HEK293 (cell line): ENCODE measurements around the gene ASB4.

Experiments used
- CTCF ChIA-PET: fragments of 350-600 bp; formaldehyde crosslinking; extraction: SDS; loops from one replicate; lab custom pipeline; 2021; ENCODE audit warnings: antibody characterized with exemption; lab: Yijun Ruan, JAX
- POLR2A ChIA-PET: fragments of 300-600 bp; formaldehyde crosslinking; extraction: SDS; loops from one replicate; lab custom pipeline; 2020; ENCODE audit warnings: antibody characterized with exemption, inconsistent platforms; lab: Yijun Ruan, JAX
- H3K27ac ChIP-seq: fragments of 200-500 bp; sonication (Bioruptor generic); 2 replicates; pipeline ENCODE4 v1.5.1; 2014; ENCODE audit warnings: low read depth, low read length, control low read depth, inconsistent platforms; ENCODE audit errors: extremely low read depth
- H3K36me3 ChIP-seq, 2 experiments: fragments of 200-500 bp in 1 of 2; sonication (Bioruptor generic) in 1 of 2; 1 replicate in 1 of 2; 2 replicates in 1 of 2; pipeline ENCODE4 v1.5.1; 2014 to 2017; ENCODE audit warnings: inconsistent platforms in 2 of 2, low read length in 2 of 2; ENCODE audit not compliant: control insufficient read depth in 2 of 2, insufficient read depth in 1 of 2
- H3K4me1 ChIP-seq: fragments of 200-500 bp; sonication (Bioruptor generic); 2 replicates; pipeline ENCODE4 v1.5.1; 2014; ENCODE audit warnings: mild to moderate bottlenecking, low read length, inconsistent platforms; ENCODE audit not compliant: control insufficient read depth, insufficient read depth
- H3K4me3 ChIP-seq: 2 replicates; pipeline ENCODE4 v1.5.1; 2011; ENCODE audit warnings: low read depth, mild to moderate bottlenecking, control low read depth, low read length, moderate library complexity
- H3K9me3 ChIP-seq: fragments of 200-500 bp; sonication (Bioruptor generic); 2 replicates; pipeline ENCODE4 v1.5.1; 2014; ENCODE audit warnings: low read depth, low read length, inconsistent platforms; ENCODE audit not compliant: control insufficient read depth, insufficient read depth
- GLI4 ChIP-seq: fragments of 450-650 bp; formaldehyde crosslinking; IDR thresholded peaks from 2 replicates; pipeline ENCODE4 v1.5.1; 2016; ENCODE audit warnings: missing biosample characterization, missing genetic modification characterization
- HOXA7 ChIP-seq: sonication (generic); formaldehyde crosslinking; IDR thresholded peaks from 2 replicates; pipeline ENCODE4 v1.8.1; 2022; ENCODE audit warnings: missing genetic modification reagents, borderline replicate concordance
- KLF1 ChIP-seq: fragments of 450-650 bp; formaldehyde crosslinking; IDR thresholded peaks from 2 replicates; pipeline ENCODE4 v1.5.1; 2016; ENCODE audit warnings: missing biosample characterization, missing genetic modification characterization
- MYNN ChIP-seq: fragments of 450-650 bp; formaldehyde crosslinking; IDR thresholded peaks from 2 replicates; pipeline ENCODE4 v1.5.1; 2016; ENCODE audit warnings: missing biosample characterization, missing genetic modification characterization, borderline replicate concordance
- OSR2 ChIP-seq: fragments of 450-650 bp; formaldehyde crosslinking; IDR thresholded peaks from 2 replicates; pipeline ENCODE4 v1.5.1; 2016; ENCODE audit warnings: missing biosample characterization, missing genetic modification characterization
- OVOL3 ChIP-seq: fragments of 450-650 bp; formaldehyde crosslinking; IDR thresholded peaks from 2 replicates; pipeline ENCODE4 v1.5.1; 2016; ENCODE audit warnings: missing biosample characterization, missing genetic modification characterization
- ZBTB17 ChIP-seq: fragments of 450-650 bp; formaldehyde crosslinking; IDR thresholded peaks from 2 replicates; pipeline ENCODE4 v1.5.1; 2016; ENCODE audit warnings: missing biosample characterization, missing genetic modification characterization
- ZNF184 ChIP-seq: fragments of 450-650 bp; IDR thresholded peaks from 2 replicates; pipeline ENCODE4 v1.5.1; 2018; ENCODE audit warnings: missing biosample characterization, mild to moderate bottlenecking, missing genetic modification characterization
- ZNF202 ChIP-seq: fragments of 450-650 bp; formaldehyde crosslinking; IDR thresholded peaks from 2 replicates; pipeline ENCODE4 v1.5.1; 2016; ENCODE audit warnings: missing biosample characterization, missing genetic modification characterization, borderline replicate concordance
- ZNF423 ChIP-seq: fragments of 450-650 bp; formaldehyde crosslinking; IDR thresholded peaks from 2 replicates; pipeline ENCODE4 v1.5.1; 2016; ENCODE audit warnings: missing biosample characterization, missing genetic modification characterization
- ZNF514 ChIP-seq: fragments of 450-650 bp; formaldehyde crosslinking; IDR thresholded peaks from 2 replicates; pipeline ENCODE4 v1.5.1; 2016; ENCODE audit warnings: missing biosample characterization, missing genetic modification characterization
- ZNF530 ChIP-seq: fragments of 450-650 bp; formaldehyde crosslinking; IDR thresholded peaks from 2 replicates; pipeline ENCODE4 v1.5.1; 2016; ENCODE audit warnings: low read depth, missing biosample characterization, missing genetic modification characterization
- ZNF677 ChIP-seq: fragments of 450-650 bp; IDR thresholded peaks from 2 replicates; pipeline ENCODE4 v1.5.0; 2018; ENCODE audit warnings: missing biosample characterization, mild to moderate bottlenecking, missing genetic modification characterization, moderate library complexity
- TF ChIP-seq, protein P1 (sequence below): fragments of 450-650 bp; formaldehyde crosslinking; IDR thresholded peaks from 2 replicates; pipeline ENCODE4 v1.5.1; 2017; ENCODE audit warnings: missing biosample characterization, missing genetic modification characterization
- TF ChIP-seq, protein P2 (sequence below): fragments of 450-650 bp; formaldehyde crosslinking; optimal IDR thresholded peaks from 2 replicates; pipeline ENCODE3; 2016; ENCODE audit warnings: missing biosample characterization, mild to moderate bottlenecking, missing genetic modification characterization
- TF ChIP-seq, protein P3 (sequence below): fragments of 450-650 bp; formaldehyde crosslinking; IDR thresholded peaks from 2 replicates; pipeline ENCODE4 v1.5.1; 2016; ENCODE audit warnings: missing biosample characterization, missing genetic modification characterization
- TF ChIP-seq, protein P4 (sequence below): fragments of 450-650 bp; formaldehyde crosslinking; IDR thresholded peaks from 2 replicates; pipeline ENCODE4 v1.5.1; 2016; ENCODE audit warnings: missing biosample characterization, missing genetic modification characterization, low read depth
- TF ChIP-seq, protein P5 (sequence below): fragments of 450-650 bp; formaldehyde crosslinking; IDR thresholded peaks from 2 replicates; pipeline ENCODE4 v1.5.1; 2016; ENCODE audit warnings: missing biosample characterization, missing genetic modification characterization

Gene ASB4

DNA sequence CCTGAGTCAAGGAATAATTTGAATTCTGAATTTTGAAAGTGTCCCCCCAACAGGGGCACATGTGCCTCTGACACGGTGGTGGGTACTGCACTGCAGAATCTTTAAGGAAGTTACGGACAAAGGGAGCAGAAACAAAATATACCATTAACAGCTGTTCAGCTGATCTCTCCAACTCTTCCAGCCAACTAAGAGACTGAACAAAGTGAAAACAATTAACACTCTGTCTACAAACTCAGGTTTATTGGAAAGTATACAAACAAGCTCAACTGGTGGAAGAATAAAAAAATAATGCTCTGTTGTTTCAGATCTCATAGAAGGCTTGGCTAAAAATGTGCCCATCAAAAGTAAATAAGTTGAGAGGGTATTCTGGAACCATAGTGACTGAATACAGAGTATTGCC, 34.4 kb downstream of the ASB4 start:
- no peak overlapping the region for H3K27ac ChIP-seq
- H3K4me3 ChIP-seq = no peak overlapping the region
- CTCF ChIA-PET = interaction anchor here (2.9 to 7.7 kb wide), 2 partner anchors 7 to 167 kb away, joined by 17 to 68 read pairs; no protein-coding TSS in a partner anchor
- POLR2A ChIA-PET = no interaction called here
- H3K36me3 ChIP-seq = no peaks in the 10 kb centered on the region
- H3K4me1 ChIP-seq = no peaks in the 10 kb centered on the region
- H3K9me3 ChIP-seq = no peaks in the 10 kb centered on the region
- TF ChIP-seq ZNF184 (no peak), ZNF677 (no peak), ZNF202 (tag by site-specific recombination) (no peak), HOXA7 (CRISPR knock-in tag) (no peak), GLI4 (tag by site-specific recombination) (no peak), ZNF514 (no peak), MYNN (tag by site-specific recombination) (no peak)
- TF ChIP-seq, protein P1, sequence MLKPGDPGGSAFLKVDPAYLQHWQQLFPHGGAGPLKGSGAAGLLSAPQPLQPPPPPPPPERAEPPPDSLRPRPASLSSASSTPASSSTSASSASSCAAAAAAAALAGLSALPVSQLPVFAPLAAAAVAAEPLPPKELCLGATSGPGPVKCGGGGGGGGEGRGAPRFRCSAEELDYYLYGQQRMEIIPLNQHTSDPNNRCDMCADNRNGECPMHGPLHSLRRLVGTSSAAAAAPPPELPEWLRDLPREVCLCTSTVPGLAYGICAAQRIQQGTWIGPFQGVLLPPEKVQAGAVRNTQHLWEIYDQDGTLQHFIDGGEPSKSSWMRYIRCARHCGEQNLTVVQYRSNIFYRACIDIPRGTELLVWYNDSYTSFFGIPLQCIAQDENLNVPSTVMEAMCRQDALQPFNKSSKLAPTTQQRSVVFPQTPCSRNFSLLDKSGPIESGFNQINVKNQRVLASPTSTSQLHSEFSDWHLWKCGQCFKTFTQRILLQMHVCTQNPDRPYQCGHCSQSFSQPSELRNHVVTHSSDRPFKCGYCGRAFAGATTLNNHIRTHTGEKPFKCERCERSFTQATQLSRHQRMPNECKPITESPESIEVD (tag by site-specific recombination) = no peak
- TF ChIP-seq, protein P2, sequence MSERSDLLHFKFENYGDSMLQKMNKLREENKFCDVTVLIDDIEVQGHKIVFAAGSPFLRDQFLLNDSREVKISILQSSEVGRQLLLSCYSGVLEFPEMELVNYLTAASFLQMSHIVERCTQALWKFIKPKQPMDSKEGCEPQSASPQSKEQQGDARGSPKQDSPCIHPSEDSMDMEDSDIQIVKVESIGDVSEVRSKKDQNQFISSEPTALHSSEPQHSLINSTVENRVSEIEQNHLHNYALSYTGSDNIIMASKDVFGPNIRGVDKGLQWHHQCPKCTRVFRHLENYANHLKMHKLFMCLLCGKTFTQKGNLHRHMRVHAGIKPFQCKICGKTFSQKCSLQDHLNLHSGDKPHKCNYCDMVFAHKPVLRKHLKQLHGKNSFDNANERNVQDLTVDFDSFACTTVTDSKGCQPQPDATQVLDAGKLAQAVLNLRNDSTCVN (tag by site-specific recombination) = no peak
- TF ChIP-seq, all 188 proteins: peak for 0

DNA sequence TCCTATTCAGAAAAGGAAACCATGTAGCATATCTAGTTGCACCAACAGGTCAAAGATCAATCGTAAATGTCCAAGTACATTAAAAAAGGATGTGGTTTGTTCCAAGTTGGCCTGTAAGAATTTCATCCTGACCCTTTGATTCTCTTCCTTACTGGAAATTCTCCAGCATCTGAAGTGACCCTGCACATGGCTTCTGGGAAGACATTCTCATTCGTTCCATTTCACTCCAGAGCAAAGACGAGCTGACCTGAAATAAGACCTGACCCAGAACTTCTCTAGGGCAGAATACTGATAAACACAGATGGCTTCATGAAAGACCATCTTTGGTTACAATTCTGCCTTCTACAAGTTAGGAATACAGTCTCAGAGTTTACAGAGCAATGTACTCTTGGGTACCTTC, 39.8 kb downstream of the ASB4 start:
- Histone ChIP-seq H3K4me3 (no peak overlapping the region), H3K36me3 (no peaks in the 10 kb centered on the region), H3K4me1 (no peaks in the 10 kb centered on the region), H3K27ac (no peak overlapping the region), H3K9me3 (no peaks in the 10 kb centered on the region)
- TF ChIP-seq, protein P3, sequence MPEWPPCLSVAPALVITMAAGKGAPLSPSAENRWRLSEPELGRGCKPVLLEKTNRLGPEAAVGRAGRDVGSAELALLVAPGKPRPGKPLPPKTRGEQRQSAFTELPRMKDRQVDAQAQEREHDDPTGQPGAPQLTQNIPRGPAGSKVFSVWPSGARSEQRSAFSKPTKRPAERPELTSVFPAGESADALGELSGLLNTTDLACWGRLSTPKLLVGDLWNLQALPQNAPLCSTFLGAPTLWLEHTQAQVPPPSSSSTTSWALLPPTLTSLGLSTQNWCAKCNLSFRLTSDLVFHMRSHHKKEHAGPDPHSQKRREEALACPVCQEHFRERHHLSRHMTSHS (tag by site-specific recombination) = no peak
- TF ChIP-seq ZNF530 (no peak), OVOL3 (tag by site-specific recombination) (no peak), OSR2 (tag by site-specific recombination) (no peak), ZBTB17 (no peak), ZNF423 (no peak), KLF1 (tag by site-specific recombination) (no peak)
- TF ChIP-seq, protein P4, sequence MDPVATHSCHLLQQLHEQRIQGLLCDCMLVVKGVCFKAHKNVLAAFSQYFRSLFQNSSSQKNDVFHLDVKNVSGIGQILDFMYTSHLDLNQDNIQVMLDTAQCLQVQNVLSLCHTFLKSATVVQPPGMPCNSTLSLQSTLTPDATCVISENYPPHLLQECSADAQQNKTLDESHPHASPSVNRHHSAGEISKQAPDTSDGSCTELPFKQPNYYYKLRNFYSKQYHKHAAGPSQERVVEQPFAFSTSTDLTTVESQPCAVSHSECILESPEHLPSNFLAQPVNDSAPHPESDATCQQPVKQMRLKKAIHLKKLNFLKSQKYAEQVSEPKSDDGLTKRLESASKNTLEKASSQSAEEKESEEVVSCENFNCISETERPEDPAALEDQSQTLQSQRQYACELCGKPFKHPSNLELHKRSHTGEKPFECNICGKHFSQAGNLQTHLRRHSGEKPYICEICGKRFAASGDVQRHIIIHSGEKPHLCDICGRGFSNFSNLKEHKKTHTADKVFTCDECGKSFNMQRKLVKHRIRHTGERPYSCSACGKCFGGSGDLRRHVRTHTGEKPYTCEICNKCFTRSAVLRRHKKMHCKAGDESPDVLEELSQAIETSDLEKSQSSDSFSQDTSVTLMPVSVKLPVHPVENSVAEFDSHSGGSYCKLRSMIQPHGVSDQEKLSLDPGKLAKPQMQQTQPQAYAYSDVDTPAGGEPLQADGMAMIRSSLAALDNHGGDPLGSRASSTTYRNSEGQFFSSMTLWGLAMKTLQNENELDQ = no peak
- TF ChIP-seq, protein P5, sequence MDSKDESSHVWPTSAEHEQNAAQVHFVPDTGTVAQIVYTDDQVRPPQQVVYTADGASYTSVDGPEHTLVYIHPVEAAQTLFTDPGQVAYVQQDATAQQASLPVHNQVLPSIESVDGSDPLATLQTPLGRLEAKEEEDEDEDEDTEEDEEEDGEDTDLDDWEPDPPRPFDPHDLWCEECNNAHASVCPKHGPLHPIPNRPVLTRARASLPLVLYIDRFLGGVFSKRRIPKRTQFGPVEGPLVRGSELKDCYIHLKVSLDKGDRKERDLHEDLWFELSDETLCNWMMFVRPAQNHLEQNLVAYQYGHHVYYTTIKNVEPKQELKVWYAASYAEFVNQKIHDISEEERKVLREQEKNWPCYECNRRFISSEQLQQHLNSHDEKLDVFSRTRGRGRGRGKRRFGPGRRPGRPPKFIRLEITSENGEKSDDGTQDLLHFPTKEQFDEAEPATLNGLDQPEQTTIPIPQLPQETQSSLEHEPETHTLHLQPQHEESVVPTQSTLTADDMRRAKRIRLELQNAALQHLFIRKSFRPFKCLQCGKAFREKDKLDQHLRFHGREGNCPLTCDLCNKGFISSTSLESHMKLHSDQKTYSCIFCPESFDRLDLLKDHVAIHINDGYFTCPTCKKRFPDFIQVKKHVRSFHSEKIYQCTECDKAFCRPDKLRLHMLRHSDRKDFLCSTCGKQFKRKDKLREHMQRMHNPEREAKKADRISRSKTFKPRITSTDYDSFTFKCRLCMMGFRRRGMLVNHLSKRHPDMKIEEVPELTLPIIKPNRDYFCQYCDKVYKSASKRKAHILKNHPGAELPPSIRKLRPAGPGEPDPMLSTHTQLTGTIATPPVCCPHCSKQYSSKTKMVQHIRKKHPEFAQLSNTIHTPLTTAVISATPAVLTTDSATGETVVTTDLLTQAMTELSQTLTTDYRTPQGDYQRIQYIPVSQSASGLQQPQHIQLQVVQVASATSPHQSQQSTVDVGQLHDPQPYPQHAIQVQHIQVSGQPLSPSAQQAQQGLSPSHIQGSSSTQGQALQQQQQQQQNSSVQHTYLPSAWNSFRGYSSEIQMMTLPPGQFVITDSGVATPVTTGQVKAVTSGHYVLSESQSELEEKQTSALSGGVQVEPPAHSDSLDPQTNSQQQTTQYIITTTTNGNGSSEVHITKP (tag by site-specific recombination) = no peak
- POLR2A ChIA-PET = interaction anchor here (0.6 kb wide), 1 partner anchor 26 kb away, joined by 3 read pairs; no protein-coding TSS in a partner anchor
- CTCF ChIA-PET = interaction anchor here (0.6 to 9.5 kb wide), 9 partner anchors 13 to 961 kb away, joined by 3 to 324 read pairs (median 8); no protein-coding TSS in a partner anchor
